Measurements from ENCODE around the gene SLC5A3. TPM values are rescaled to one million over a fixed set of nuclear protein-coding genes. Genes with fewer than 3 reads are reported as not detected.

Gene SLC5A3
- total and polyA plus RNA-seq, 2 of the 8 experiments (the other 6 are each of a cell fraction or from before 2014, with no cell fraction given), result 4.0 to 19.4 TPM

- 86% methylated on average over 5 of the region's 5 CpGs; no CpG with 5 or more reads in 1 of the 2 experiments for WGBS, 2 experiments (ENCODE audit: extremely low coverage in 1 of 2, insufficient coverage in 1 of 2, insufficient read length in 1 of 2, insufficient replicate concordance in 2 of 2, low coverage in 1 of 2, low lambda C conversion rate in 2 of 2, missing lambda C conversion rate in 1 of 2)
- Histone ChIP-seq H3K9me3 (ENCODE audit: insufficient read depth in 2 of 2, low read depth in 1 of 2, low read length in 1 of 2) (no peaks in the 10 kb centered on the region), H3K36me3 (ENCODE audit: control insufficient read depth in 2 of 4, insufficient read depth in 4 of 4, low read length in 3 of 4) (peaks cover 0 to 2% (median 0%) of the 10 kb centered on the region in 4 experiments; a peak in 1 of 8 replicates), H3K23me2 (ENCODE audit: low read depth, low read length) (no peaks in the 10 kb centered on the region), H3K18ac (ENCODE audit: extremely low read depth, low read length) (no peak overlapping the region), H3K4me2 (ENCODE audit: insufficient read depth in 1 of 2, low read depth in 2 of 2, low read length in 2 of 2) (no peak overlapping the region), H3K4ac (replicated peaks; ENCODE audit: insufficient read length, low read depth, low read length) (no peak overlapping the region), H2BK5ac (ENCODE audit: low read depth, low read length) (no peak overlapping the region), H3K79me1 (ENCODE audit: low read depth, low read length) (peaks cover 15% of the 10 kb centered on the region), H2AK5ac (ENCODE audit: low read depth, low read length) (no peak overlapping the region), H3K56ac (replicated peaks; ENCODE audit: insufficient read length, low read depth, low read length) (no peak overlapping the region), H3K9ac (replicated peaks in 1 of 4; ENCODE audit: extremely low read depth in 1 of 4, low read depth in 3 of 4, low read length in 3 of 4) (no peak overlapping the region), H3K23ac (ENCODE audit: insufficient read length) (no peak overlapping the region), H3K27me3 (replicated peaks in 1 of 4; ENCODE audit: control insufficient read depth in 3 of 4, extremely low read depth in 1 of 4, insufficient read depth in 3 of 4, low read length in 3 of 4) (no peaks in the 10 kb centered on the region), H3K79me2 (ENCODE audit: control insufficient read depth in 1 of 2, insufficient read depth in 2 of 2, low read length in 2 of 2) (peaks cover 16 to 99% of the 10 kb centered on the region in 2 experiments), H2AFZ (ENCODE audit: low read length) (no peak overlapping the region), H3K14ac (ENCODE audit: insufficient read length) (no peak overlapping the region), H4K20me1 (replicated peaks in 1 of 2; ENCODE audit: control insufficient read depth in 1 of 2, insufficient read depth in 2 of 2, low read length in 2 of 2) (peaks cover 10 to 29% of the 10 kb centered on the region in 2 experiments), H3K4me1 (replicated peaks in 1 of 4; ENCODE audit: control insufficient read depth in 3 of 4, insufficient read depth in 4 of 4, low read length in 3 of 4) (peaks cover 2 to 19% (median 8%) of the 10 kb centered on the region in 4 experiments; a peak in 6 of 7 replicates), H3K4me3 (ENCODE audit: extremely low read depth in 1 of 4, insufficient read depth in 2 of 4, low read depth in 3 of 4, low read length in 4 of 4) (no peak overlapping the region), H4K8ac (ENCODE audit: extremely low read depth, insufficient read depth, low read length) (no peak overlapping the region), H2BK20ac (ENCODE audit: low read length) (no peak overlapping the region), H4K5ac (ENCODE audit: insufficient read length, low read depth, low read length) (no peak overlapping the region), H4K91ac (replicated peaks; ENCODE audit: insufficient read length, low read length) (no peak overlapping the region), H2BK12ac (ENCODE audit: low read depth, low read length) (no peak overlapping the region), H2BK15ac (ENCODE audit: low read length) (no peak overlapping the region), H3K27ac (ENCODE audit: low read depth, low read length) (no peak overlapping the region), H2BK120ac (replicated peaks; ENCODE audit: low read depth, low read length) (no peak overlapping the region)
- CTCF ChIA-PET (ENCODE audit: partially characterized antibody), result interaction anchor here (1.6 kb wide), 1 partner anchor 162 kb away, joined by 3 read pairs; no protein-coding TSS in a partner anchor
- POLR2A ChIA-PET (ENCODE audit: partially characterized antibody), result interaction anchor here (1.4 to 1.6 kb wide), 2 partner anchors 11 to 13 kb away, joined by 3 to 7 read pairs; no protein-coding TSS in a partner anchor
- no peak for DNase-seq (ENCODE audit: low read depth in 1 of 2, low spot score in 2 of 2)
- FAIRE-seq, result no peak
- TF ChIP-seq NRF1 (IDR thresholded peaks at IDR 0.05; ENCODE audit: low read depth, low read length), result no peak
- TF ChIP-seq HDAC6 (IDR thresholded peaks at IDR 0.05; ENCODE audit: low read depth, low read length), result no peak
- TF ChIP-seq CEBPB (IDR thresholded peaks at IDR 0.05; ENCODE audit: low read depth, low read length), result no peak
- TF ChIP-seq SIN3A (conservative IDR thresholded peaks at IDR 0.05 in 1 of 2, IDR thresholded peaks at IDR 0.05 in 1 of 2; ENCODE audit: low read depth in 1 of 2, low read length in 2 of 2), result no peak
- no peak for TF ChIP-seq POU5F1 (IDR thresholded peaks at IDR 0.05; ENCODE audit: low read depth, low read length)
- TF ChIP-seq POLR2AphosphoS5 (IDR thresholded peaks at IDR 0.05; ENCODE audit: low read depth, low read length), result no peak
Measured at GRCh38 chr21:34086887-34087306, 13.5 kb downstream of the SLC5A3 start.
